NCI-H146 (cell line): Measurements from ENCODE around the gene FOXE3.
A peak's percentile ranks its signal among the peaks of the same experiment; 100 is the strongest.

Experiments
- DNase-seq: peaks from one replicate; lab custom pipeline; 2025; lab: John Stamatoyannopoulos, UW

The FOXE3 gene

DNA sequence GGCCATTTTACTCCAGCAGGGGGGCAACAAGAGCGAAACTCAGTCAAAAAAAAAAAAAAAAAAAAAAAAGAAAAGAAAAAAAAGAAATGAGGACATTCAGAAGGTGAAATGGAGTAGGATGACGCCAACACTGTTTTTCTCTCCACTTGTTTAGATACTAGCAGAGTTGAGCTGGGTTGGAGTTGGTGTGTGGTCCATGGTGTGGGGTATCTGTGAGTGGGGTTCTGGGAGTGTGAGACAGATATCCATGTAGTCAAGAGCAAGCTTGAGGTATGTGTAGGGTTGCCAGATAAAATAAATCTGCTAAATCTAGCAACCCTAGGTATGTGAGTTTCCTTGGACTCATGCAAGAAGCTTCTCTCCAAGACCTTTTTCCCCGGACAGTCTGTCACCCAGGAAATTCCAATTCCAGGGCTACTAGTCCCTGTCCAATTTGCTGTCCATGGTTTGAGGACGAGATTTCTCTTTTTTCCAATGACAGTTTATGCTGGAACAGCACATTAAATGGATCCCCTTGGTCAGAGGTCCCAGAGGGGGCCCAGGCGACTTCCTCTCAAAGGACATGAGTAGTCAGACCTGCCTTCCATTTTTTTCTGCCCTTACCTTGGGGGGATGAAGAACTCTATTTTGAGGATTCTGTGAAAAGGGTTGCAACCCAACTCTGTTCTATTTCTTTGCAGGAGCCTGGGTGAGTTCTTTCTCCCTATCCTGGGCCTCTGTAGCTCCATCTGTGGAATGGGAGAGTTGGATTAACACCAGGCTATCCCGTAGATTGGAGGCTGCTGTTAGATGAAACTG is 19.6 kb downstream of the FOXE3 start:
- DNase-seq: no peak

DNA sequence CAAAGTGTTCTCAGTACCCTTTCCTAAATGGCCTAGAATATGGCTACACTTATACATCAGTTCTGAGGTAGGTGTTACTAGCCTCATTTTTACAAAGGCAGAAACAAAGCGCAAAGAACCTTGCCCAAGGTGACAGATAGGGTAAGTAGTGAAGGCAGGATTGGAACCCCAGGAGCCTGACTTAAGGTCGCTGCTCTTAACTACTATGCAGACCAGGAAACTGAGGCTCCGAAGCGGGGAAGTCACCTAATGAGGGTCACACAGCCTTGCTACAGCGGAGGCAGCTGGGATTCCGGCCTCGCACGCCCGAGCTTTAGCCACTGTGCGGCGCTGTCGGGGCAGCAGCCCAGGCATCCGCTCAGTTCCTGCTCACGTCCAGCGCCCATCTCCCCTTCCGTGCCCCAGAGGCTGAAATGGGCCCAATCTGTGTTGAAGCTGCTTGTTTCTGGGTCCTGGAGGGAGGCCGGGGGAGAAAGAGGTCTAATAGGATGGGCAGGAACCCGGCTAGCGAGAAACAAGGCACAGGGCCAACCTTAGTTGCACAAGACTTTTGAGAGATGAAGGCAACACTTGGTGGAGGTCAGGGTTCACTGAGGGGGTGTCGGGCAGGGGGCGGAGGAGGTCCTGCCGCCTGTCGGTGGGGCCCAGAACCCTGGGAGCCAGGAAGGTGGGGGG is 20.4 kb downstream of the FOXE3 start:
- DNase-seq: peak; percentile 42

DNA sequence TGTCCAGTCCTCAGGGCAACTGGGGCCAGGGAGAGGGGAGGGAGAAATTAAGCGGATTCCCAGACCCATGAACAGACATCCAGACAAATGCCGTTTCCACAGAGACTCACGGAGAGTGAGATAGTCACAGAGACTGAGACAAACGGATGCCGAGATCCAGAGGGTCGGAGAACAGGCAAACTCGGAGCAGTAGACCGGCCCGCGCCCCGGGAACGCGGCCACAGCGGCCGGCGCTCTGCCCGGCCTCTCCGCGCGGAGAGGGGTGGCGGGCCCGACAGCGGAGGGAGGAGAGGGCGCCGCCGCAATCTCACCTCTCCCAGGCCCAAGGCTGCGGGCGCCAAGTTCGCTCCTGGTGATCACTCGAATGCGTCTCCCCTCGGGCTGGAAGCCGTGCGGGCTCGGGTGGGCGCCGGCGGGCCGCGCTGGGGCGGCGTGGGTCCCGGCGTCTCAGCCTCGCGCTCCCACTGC is 20.9 kb downstream of the FOXE3 start:
- no peak for DNase-seq

GRCh38 chr1:47437447-47438164 is 21.5 kb downstream of the FOXE3 start, which contains the start of gene FOXD2:
FOXD2 (plus strand) TSS chr1:47438044; CDS start chr1:47438136, 92 bp downstream.
- DNase-seq: peak; percentile 79

- peak; percentile 6 for DNase-seq
Observed at GRCh38 chr1:47438165-47439016, 22.3 kb downstream of the FOXE3 start.

GRCh38 chr1:47439017-47439818 is 23.1 kb downstream of the FOXE3 start:
- DNase-seq: no peak

DNA sequence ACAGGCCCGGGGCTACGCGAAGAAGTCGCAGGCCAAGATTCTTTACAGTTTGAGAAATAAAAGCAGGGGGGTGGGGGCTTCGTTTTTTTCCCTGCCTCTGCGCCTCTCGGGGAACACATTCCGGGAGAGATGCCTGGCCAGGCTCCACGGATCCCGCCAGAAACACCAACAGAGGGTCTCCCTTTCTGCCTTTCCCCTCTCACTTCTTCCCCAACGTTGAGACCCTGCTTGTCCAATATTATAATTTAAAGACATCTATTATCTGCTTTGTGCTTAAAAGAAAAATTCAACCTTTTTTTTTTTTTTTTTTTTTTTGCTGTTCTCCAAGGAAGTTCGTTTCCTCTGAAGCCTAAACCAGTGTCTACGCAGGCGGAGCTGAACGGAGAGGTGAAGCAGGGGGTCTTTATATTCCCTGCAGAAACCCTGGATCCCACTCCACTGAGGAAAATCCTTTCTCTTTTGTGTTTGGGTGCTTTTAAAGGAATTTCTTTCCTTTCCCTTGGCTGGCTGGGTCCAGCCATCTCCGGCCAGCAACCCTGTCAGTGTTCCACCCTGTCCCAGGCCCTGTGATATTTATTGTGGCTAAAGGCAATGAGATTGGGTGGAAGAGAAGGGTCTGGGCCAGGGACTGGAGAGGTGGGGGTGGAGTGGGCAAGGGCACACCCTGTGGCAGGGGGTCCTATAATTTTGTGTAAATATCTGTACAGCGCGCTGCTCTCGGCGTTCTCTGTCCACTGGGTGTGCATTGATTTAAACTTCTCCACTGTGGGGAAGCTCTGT is 23.9 kb downstream of the FOXE3 start:
- DNase-seq: no peak

GRCh38 chr1:47440599-47441081 is 24.6 kb downstream of the FOXE3 start:
- no peak for DNase-seq

- no peak for DNase-seq
Observed at GRCh38 chr1:47441450-47442106, 25.5 kb downstream of the FOXE3 start.

- DNase-seq: no peak
Observed at GRCh38 chr1:47442202-47442601, 26.1 kb downstream of the FOXE3 start.

GRCh38 chr1:47442842-47443529 is 26.9 kb downstream of the FOXE3 start:
- no peak for DNase-seq

DNA sequence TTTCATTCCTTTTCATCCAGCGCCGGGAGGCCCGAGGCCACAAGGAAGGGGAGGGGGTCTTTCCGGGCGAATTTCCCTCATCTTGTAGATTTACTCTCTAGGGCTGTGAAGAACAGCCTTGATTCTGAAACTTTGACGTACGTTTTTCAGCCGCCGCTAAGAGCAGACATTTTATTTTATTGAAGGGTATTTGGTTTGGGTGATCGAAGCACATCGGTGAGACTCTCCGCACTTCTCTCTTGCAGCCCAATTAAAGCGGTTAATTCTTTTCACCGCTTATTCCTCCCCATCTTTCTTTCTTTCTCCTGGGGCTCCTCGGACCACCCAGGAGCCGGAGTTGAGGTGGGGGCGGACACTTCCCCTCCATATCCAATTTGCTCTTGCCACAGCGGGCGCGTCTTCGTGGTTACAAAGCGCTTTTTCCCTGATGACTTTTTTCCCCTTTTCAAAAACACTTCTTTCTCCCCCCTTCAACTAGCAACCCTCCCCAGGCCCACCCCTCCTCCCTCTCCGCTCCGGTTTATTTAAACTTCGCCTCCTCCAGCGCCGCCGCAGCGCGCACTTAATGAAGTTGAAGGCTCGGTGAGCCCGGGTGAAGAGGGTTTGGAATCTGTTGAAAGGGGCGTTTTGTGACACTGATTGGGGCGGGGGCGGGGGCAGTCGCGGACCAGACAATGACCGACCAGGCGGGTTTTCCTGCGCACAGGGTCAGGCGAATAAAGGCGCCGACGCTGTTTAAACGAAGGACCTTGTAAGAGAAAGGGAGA is 27.6 kb downstream of the FOXE3 start:
- no peak for DNase-seq

GRCh38 chr1:47444297-47444561 is 28.1 kb downstream of the FOXE3 start:
- no peak for DNase-seq

- no peak for DNase-seq
Observed at GRCh38 chr1:47444562-47445465, 28.7 kb downstream of the FOXE3 start.

DNA sequence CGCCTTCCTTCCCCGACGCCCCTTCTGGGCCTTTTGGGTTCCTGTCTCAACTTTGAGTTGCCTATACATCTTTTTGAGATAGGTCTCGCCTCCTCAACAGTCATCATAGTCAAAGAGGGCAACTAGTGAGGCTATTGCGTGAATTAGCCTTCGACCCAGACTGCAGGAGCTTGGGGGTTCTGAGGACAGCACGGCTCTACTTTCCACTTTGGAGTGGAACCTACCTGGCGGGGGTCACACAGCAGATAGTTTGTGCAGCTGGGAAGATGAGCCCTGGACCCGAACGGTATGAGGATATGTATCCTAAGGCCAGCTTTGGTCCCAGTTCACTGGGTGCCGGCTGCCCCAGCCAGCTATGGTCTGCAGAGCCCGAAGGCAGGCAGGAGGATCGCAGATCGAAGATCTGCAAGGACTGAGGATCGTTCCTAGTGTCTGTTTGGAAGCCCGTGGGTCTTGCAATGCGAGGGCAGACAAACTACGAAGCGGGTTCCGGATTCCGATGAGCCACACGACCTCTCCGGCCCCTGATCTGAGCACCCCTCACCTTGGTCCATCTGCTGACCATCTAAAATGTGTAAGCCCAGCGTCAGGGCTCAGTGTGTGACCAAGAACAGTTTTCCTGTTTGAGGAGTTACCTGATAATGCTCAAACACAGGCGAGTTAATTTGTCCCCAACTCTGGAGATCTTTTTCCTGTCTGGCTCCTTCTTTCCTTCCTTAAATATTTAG is 29.9 kb downstream of the FOXE3 start:
- no peak for DNase-seq

- no peak for DNase-seq
Observed at GRCh38 chr1:47448462-47449222, 32.6 kb downstream of the FOXE3 start.
